HFFc6 (cell line): ENCODE measurements around the gene ZNF414. TPM values are rescaled to one million over a fixed set of nuclear protein-coding genes. Genes with fewer than 3 reads are reported as not detected.
"Not testable (repeated sequence)": the region's sequence is repeated elsewhere in the genome, so short reads cannot be mapped to it uniquely, and the experiment has no call there.

Source experiments
- DNase-seq: peaks from one replicate; pipeline ENCODE4 v3.0.0-alpha.2; 2018
- H3K27ac Mint-ChIP-seq: 2 replicates; pipeline ENCODE4 v1.8.0; 2020; ENCODE audit warnings: mild to moderate bottlenecking, mixed read lengths
- H3K27me3 Mint-ChIP-seq: 2 replicates; pipeline ENCODE4 v1.8.0; 2021; ENCODE audit warnings: mild to moderate bottlenecking, moderate library complexity, mixed read lengths; ENCODE audit not compliant: insufficient read depth
- H3K36me3 Mint-ChIP-seq: 2 replicates; pipeline ENCODE4 v1.8.0; 2021; ENCODE audit warnings: low read depth, mixed read lengths
- H3K4me1 Mint-ChIP-seq: 2 replicates; pipeline ENCODE4 v1.8.0; 2020; ENCODE audit warnings: low read depth, mixed read lengths
- H3K4me3 Mint-ChIP-seq: 2 replicates; pipeline ENCODE4 v1.8.0; 2020; ENCODE audit warnings: mild to moderate bottlenecking, moderate library complexity, mixed read lengths
- H3K9me3 Mint-ChIP-seq: 2 replicates; pipeline ENCODE4 v1.8.0; 2020; ENCODE audit warnings: mild to moderate bottlenecking, mixed read lengths
- CTCF ChIP-seq: fragments of 200-600 bp; sonication (generic); IDR thresholded peaks from 2 replicates; pipeline ENCODE4 v1.5.0; 2021; ENCODE audit warnings: antibody characterized with exemption, mild to moderate bottlenecking
- total RNA-seq, 6 experiments: library from RNA; stranded (reverse); fragmentation: NEBNext Ultra II Directional; extraction: Animal tissue kit (Norgen Biotek cat#: 25700); gene quantifications; 2 replicates in 1 of 6; 3 replicates in 5 of 6; pipeline ENCODE4 v1.2.3, GENCODE V29; 2021

ZNF414 gene
- total RNA-seq, 6 experiments from 2014 or later: 20.1 to 27.2 (median 25.5) TPM

GRCh38 chr19:8518536-8518935 is 4.6 kb upstream of the ZNF414 start:
- no peak overlapping the region for H3K27ac Mint-ChIP-seq
- no peak for DNase-seq
- peaks cover 1% of the 10 kb centered on the region; the same call in 1 of the 2 replicates for H3K27me3 Mint-ChIP-seq
- no peak for TF ChIP-seq CTCF
- no peaks in the 10 kb centered on the region for H3K9me3 Mint-ChIP-seq
- H3K4me3 Mint-ChIP-seq: no peak overlapping the region
- H3K4me1 Mint-ChIP-seq: peaks cover 17% of the 10 kb centered on the region
- peaks cover under 1% of the 10 kb centered on the region for H3K36me3 Mint-ChIP-seq

GRCh38 chr19:8517551-8518442 is 3.8 kb upstream of the ZNF414 start:
- Mint-ChIP-seq H3K4me3 (no peak overlapping the region), H3K9me3 (no peaks in the 10 kb centered on the region), H3K36me3 (peaks cover 5% of the 10 kb centered on the region), H3K27ac (peak overlapping the region; percentile 45), H3K4me1 (peaks cover 22% of the 10 kb centered on the region), H3K27me3 (peaks cover 3% of the 10 kb centered on the region; the same call in 1 of the 2 replicates)
- no peak for DNase-seq
- no peak for TF ChIP-seq CTCF

GRCh38 chr19:8515317-8515716 is 1.4 kb upstream of the ZNF414 start:
- DNase-seq: no peak
- peaks cover 22% of the 10 kb centered on the region for H3K4me1 Mint-ChIP-seq
- no peak for TF ChIP-seq CTCF
- no peak overlapping the region for H3K4me3 Mint-ChIP-seq
- H3K9me3 Mint-ChIP-seq: no peaks in the 10 kb centered on the region
- peaks cover 5% of the 10 kb centered on the region for H3K36me3 Mint-ChIP-seq
- peaks cover 2% of the 10 kb centered on the region; the same call in 1 of the 2 replicates for H3K27me3 Mint-ChIP-seq
- no peak overlapping the region; the same call in 1 of the 2 replicates for H3K27ac Mint-ChIP-seq

- Mint-ChIP-seq H3K27ac (peak overlapping the region; percentile 98; the same call in 1 of the 2 replicates), H3K4me1 (peaks cover 22% of the 10 kb centered on the region), H3K4me3 (peak overlapping the region; percentile 94)
- not testable (repeated sequence) for H3K36me3 Mint-ChIP-seq, DNase-seq, H3K9me3 Mint-ChIP-seq, H3K27me3 Mint-ChIP-seq
Measured at GRCh38 chr19:8514505-8515009, 590 bp upstream of the ZNF414 start.

GRCh38 chr19:8513036-8513686 is 806 bp downstream of the ZNF414 start:
- peak; percentile 22; the same call in 1 of the 2 replicates for TF ChIP-seq CTCF
- DNase-seq: no peak
- H3K4me3 Mint-ChIP-seq: peak overlapping the region; percentile 94
- peaks cover 5% of the 10 kb centered on the region for H3K36me3 Mint-ChIP-seq
- peak overlapping the region; percentile 98 for H3K27ac Mint-ChIP-seq
- peaks cover 22% of the 10 kb centered on the region for H3K4me1 Mint-ChIP-seq
- H3K27me3 Mint-ChIP-seq: peaks cover 2% of the 10 kb centered on the region; the same call in 1 of the 2 replicates
- H3K9me3 Mint-ChIP-seq: no peaks in the 10 kb centered on the region
